ENCODE data around the gene QSOX1.
A peak's percentile ranks its signal among the peaks of the same experiment; 100 is the strongest.

The QSOX1 gene

GRCh38 chr1:180150982-180151381, 3.7 kb upstream of the QSOX1 start:
- FAIRE-seq, result no peak

DNA sequence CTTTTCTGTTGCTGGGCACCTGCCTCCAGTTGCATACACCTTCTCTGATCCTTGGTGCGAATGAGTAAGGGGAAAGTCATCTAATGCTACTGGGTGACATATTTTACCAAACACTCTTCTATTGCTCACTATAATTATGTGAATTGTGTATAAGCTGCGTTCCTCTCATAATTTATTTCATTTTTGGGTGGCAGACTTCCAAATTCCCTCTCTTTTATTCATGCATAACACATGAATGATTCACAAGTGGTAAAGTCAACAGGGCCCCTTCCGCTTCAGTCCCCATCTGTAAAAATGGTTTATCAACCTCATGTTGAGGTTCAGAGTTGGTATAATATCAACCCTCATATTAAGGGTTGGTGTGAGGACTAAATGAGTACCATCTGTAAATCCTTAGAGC, 3.2 kb upstream of the QSOX1 start:
- FAIRE-seq, result no peak

DNA sequence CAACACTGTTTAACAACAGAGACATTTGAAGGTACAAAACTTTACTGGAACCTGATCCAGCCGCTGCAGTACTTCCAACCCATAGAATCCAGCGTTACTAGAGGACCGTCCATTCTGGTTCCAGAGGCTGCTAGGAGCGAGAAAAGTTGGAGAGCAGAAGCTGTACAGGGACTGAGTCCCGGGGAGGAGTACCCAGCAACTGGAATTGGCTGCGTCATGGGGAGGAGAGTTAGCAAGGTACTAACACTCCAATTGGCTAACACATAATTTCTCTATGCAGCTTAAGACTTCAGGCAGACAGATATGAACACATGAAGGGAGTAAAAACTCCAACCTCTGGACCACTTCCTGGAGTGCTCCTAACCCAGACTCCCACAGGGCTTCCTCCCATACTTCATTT, 2.1 kb upstream of the QSOX1 start:
- FAIRE-seq, result no peak

DNA sequence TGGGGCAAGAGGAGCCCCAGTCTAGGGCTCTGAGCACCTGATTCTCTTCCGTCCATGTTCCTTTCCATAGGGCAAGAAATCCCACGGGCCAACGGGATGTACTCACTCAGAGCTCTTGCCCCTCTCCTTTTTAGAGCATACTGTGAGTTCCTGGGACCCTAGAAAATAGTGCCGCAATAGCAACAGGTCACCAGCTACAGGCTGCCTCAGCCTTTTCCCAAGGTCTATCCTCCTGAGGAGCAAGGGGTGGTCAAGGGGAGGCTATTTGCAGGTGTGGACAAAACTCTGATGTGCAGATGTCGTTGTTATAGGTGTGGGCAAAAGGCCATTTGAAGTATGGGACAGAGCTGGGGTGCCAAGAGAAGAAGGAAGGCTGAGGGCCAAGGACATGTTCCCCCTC, 1.6 kb upstream of the QSOX1 start:
- FAIRE-seq, result no peak

DNA sequence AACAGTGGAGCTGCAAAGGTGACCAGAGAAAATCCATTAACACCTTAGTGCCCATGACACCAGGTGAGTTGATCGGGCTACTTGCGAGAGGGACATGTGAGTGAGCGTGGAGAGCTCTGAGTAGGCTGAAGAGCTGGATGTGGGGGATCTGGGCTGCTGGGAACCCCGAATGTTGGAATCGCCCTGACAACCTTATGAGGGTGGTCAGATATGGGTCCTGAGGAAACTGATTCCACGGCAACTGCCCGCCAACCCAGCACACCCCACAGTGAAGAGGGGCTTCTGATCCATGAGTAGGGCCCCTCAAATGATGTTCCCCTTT, 705 bp upstream of the QSOX1 start:
- no peak for FAIRE-seq

DNA sequence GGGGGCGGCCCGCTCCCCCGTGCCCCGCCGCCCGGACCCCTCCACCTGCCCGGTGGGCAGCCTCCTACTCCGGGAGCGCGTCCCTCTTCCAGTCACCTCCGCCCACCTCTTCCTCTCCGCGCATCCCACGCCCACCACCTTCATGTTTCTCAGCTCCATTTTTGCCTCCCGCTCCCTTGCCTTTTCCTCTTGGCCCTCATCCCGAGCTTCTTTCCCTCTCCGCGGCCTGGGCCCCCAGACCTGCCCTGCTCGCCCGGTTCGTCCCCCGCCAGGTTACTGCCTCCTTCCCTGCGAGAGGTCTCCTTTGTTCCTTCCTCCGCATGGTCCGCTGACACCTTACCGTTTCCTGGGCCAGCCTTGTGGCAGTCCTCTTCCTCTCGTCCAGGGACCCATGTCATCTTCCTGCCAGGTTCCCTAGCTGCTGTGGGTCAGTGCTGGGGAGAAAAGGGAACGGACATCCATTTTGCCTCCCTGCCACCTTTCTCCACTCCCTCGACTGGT, 563 bp downstream of the QSOX1 start:
- no peak for FAIRE-seq

GRCh38 chr1:180156201-180156600, 1.5 kb downstream of the QSOX1 start:
- FAIRE-seq, result no peak

DNA sequence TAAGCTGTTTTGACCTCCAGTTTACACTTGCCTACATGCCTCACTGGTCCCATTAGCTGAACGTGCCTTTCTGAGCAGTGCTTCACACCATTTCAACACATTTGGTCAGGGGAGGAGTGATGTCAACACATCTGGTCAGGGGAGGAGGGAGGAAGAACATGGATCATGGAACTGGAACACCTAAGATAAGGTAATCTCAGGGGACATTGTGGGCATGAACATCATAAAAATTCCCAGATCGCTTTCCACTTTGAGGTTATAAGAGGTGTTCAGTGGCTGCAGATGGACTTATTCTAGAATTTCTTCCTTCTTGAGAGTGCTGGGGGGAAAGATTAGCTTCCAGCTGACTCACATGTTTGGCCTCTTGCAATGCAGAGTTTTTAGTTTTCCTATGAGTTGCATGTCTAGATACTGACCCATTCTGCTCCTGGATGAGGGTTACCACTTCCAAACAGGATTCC, 2.0 kb downstream of the QSOX1 start:
- no peak for FAIRE-seq

DNA sequence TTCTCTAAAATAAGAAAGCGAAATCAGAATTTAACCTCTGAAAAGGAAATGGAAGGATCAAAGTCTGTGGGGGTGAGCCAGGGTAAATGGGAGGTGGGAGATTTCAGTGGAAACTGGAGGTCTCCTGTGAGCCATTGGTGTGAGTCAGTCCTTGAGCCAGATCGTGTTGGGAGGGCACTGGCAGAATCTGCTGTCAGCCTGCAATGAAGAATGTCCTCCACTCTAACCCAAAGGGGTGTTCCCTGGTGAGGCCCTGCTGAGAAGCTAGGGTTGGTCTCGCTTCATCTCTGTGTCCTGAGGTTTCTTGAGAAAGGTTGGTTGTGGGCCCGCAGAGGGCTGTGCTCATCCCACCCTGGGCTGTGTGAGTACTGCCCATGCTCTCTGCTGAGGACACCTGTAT, 2.4 kb downstream of the QSOX1 start:
- FAIRE-seq, result no peak

DNA sequence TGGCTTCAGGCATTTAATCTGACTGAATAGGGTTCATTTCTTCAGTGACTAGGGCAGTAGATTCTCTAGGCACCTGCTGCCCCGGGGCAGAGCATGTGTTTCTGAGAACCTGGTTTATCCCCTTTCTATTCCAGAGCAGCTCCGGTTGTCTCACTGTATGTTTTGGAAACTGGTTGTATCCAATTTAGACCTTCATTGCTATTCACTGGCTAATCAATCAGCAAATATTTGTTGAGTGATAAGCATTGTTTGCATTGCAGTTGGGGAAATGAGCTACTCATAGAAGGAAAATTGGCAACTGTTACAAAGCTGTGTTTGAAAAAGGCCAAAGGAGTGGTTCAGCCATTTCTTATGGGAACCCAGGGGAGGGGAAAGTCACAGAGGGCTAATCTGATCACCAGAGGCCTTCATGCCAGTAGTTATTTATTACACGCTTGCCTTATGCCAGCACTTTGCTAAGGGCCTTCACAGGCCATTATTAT, 2.9 kb downstream of the QSOX1 start:
- no peak for FAIRE-seq

GRCh38 chr1:180158149-180159147, 3.8 kb downstream of the QSOX1 start:
- FAIRE-seq, result no peak

- no peak for FAIRE-seq
These were observed 5.7 kb downstream of the QSOX1 start for GRCh38 chr1:180160357-180160756.

GRCh38 chr1:180163041-180163440, 8.4 kb downstream of the QSOX1 start:
- peak; percentile 60 for FAIRE-seq

DNA sequence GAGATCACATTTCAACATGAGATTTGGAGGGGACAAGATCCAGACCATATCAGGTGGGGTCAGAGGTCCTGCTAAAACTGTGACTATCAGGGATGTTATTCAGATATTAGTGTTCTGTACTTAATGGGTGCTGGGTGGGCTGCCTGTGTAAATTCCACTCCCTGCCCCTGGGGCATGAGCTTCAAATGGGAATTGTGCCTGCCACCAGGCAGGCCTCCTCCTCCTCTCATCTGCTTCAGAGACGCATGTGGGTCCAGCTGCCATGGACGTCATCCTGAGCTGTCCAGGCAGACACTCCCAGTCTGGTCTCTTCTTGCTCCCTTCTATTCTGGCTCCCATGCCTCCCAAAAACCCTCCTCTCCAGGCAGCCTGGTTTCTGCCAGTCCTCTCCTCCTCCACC, 10.4 kb downstream of the QSOX1 start:
- FAIRE-seq, result no peak

DNA sequence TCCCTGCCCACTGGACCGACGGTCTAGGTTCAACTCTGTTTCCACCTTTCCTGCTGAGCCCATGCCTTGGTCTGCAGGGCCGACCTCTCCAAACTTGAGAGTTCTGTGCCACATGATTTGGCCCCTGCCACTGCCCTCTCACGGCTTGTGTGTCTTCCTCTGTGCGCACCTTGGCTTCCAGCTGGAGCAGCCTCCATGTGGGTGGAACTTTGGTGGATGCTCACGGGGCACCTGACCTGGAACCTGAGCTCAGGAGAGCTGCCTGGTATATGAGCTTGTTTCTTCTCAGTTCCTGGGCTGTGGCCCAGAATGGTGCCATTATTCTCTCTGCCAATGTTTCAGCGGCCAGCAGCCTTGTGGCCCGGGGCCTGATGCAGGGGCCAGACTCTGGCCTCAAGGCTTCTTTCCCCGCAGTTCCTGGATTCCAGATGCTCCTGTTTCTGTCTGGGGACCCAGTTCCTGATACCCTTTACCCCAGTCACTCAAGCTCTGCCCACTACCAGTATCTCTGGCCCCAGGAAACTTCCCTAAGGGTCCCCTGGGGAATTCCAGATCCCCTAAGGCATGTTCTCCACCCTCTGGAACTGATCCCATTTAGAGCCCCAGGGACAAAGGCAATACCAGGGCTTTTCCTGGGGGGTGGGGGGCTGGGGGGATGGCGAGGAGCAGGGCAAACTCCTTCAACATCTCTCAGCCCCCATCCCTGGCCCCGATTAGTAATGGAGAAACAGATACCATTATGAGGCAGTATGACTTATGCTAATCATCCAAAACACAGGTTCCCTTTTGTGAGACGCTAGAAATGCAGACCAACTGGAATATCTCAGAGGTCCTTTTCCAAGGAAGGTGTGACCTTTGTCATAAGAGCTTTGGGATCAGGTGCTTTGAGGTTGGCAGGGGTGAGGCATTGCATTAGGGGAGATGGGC, 11.1 kb downstream of the QSOX1 start:
- FAIRE-seq, result no peak

GRCh38 chr1:180166436-180166800, 11.7 kb downstream of the QSOX1 start:
- no peak for FAIRE-seq

- FAIRE-seq, result no peak
These were observed 12.5 kb downstream of the QSOX1 start for GRCh38 chr1:180167021-180167701.

DNA sequence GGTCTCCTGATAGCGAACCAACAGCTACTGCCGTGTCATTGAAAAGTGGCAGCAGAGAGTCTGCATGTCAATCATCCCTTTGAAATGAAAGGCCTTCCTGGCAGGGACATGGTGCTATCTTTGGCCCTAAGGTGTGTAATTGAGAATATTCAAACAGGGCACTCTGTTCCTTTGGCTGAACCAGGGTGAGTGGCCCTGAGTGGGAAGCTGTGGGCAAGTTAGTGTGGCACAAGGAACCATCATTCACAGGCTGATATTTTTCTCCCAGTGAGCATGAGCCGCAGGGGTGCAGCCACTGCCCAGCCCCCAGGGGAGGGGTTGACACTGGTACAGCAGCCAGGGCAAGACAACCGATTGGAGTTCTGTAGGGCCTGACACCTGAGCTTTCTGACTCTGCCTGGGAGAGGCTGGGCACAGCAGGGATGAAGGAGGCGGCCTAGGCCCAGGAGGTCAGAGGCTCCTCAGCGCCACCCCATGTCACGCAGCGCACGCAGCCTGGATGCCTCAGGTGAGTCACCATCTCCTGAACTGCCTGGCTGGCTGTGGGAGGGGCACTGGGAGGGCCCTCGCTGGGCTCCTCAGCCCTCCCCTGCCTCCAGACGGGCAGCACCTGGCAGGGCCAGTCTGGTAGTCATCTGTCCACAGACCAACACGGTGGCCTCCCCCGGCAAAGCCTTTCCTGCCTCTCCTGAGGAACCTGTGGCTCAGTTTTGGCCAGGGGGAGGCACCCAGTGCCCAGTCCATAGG, 13.2 kb downstream of the QSOX1 start:
- no peak for FAIRE-seq

DNA sequence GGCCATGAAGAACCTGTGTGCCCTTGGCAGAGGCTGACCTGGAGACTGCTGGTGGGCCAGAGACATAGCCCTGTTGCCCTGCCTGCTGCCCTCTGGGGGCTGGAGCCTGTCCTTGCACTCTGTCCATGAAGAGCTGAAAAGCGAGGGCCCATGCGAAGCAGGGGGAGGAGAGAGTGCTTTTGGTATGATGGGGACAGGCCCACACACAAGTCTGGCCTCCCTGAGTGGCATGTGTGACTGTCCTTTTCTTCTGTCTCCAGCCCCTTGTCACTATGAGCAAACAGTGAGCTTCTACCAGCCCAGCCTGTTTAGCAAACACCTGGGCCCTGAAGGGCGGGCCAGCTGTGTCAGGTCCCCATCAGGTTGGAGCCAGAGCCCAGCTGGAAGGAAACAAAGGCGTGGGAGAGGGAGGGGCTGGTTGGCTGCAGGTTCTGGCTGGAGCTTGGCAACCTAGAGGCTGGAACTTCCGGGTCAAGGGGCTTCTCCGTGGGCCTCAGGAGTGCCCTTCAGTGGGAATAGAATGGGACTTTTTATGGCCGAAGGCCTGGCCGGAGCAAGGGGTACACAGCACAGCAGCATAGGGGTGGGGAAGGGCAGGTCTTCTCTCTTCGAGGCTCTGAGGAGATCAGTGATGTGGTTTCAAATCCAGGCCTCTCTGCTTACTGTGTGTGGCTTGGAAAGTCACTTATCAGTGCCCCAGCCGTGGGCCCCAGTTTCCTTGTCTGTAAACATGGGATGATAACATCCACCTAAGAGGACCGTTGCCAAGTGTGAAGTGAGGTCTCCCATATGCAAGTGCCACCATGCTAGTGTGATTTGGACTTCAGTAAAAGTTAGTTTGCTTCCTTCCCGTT, 14.3 kb downstream of the QSOX1 start:
- FAIRE-seq, result no peak

- FAIRE-seq, result no peak
These were observed 15.0 kb downstream of the QSOX1 start for GRCh38 chr1:180169640-180170195.
